T-helper 2 cell treated with Interferon-gamma antibody and Interleukin-4, amounts not matched to agents 5 μg/mL and 100 μg/mL, for 36 hours (primary cell): ENCODE results near the gene EMC1.
"Not testable (repeated sequence)": the region's sequence is repeated elsewhere in the genome, so short reads cannot be mapped to it uniquely, and the experiment has no call there.

ENCODE experiments used
- DNase-seq: peaks from one replicate; pipeline ENCODE4 v3.0.0; 2021; ENCODE audit warnings: low spot score
- H3K27ac Mint-ChIP-seq: one replicate; pipeline ENCODE4 v1.8.0; 2021; ENCODE audit warnings: mild to moderate bottlenecking, mixed read lengths
- H3K27me3 Mint-ChIP-seq: one replicate; pipeline ENCODE4 v1.8.0; 2021; ENCODE audit warnings: low read depth, mixed read lengths
- H3K36me3 Mint-ChIP-seq: one replicate; pipeline ENCODE4 v1.8.0; 2021; ENCODE audit warnings: low read depth, mixed read lengths
- H3K4me1 Mint-ChIP-seq: one replicate; pipeline ENCODE4 v1.8.0; 2021; ENCODE audit warnings: low read depth, mixed read lengths
- H3K4me3 Mint-ChIP-seq: one replicate; pipeline ENCODE4 v1.8.0; 2022; ENCODE audit warnings: mild to moderate bottlenecking, moderate library complexity, mixed read lengths
- H3K9me3 Mint-ChIP-seq: one replicate; pipeline ENCODE4 v1.8.0; 2021; ENCODE audit warnings: mixed read lengths

Gene EMC1

DNA sequence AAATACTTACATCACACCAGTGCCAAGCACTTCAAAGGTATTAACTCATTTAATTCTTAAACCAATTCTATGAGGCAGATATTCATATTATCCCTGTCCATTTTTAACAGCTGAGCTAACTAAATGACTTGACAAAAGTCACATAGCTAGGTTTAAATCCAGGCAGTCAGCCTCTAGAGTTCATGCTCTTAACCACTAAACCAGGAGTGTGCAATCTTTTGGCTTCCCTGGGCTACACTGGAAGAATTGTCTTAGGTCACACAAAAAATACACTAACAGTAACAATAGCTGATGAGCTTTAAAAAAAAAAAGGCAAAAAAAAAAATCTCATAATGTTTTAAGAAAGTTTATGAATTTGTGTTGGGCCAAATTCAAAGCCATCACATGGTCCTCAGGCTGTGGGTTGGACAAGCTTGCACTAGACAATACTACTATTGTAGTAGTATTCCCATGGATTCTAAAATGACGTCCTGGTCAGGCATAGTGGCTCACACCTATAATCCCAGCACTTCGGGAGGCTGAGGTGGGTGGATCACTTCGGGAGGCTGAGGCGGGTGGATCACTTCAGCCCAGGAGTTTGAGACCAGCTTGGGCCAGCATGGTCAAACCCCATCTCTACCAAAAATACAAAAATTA is 51.2 kb downstream of the EMC1 start:
- Mint-ChIP-seq H3K36me3 (peaks cover 41% of the 10 kb centered on the region), H3K9me3 (no peaks in the 10 kb centered on the region), H3K4me1 (peaks cover 26% of the 10 kb centered on the region), H3K27me3 (no peaks in the 10 kb centered on the region), H3K4me3 (no peak overlapping the region), H3K27ac (no peak overlapping the region)
- no peak for DNase-seq

DNA sequence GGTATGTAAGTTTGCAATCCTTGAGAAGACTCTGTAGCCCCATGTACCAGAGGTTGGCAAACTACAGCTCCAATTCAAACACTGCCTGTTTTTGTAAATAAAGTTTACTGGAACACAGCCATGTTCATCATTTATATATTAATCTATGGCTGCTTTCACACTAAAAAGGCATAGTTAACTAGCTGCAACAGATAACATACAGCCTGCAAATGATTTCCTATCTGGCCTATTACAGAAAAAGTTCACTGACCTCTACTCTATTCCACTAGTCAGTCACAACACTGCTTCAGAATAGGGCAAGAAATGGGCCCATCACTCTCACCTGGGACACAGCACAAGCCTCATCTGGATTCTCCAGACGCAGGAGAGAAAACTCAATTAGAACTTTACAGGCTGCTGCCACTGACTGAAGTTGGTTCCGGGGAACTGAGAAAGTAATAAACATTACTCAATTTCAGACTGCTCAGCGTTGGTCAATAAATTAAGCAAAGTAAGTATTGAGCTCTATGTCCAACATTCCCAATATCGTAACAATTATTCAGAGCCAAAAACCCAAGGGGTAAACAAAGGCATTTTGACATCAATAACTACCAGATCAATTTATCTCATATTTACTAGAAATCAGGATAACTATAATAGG is 51.9 kb downstream of the EMC1 start:
- H3K4me3 Mint-ChIP-seq, result no peak overlapping the region
- no peaks in the 10 kb centered on the region for H3K27me3 Mint-ChIP-seq
- H3K4me1 Mint-ChIP-seq, result peaks cover 19% of the 10 kb centered on the region
- H3K9me3 Mint-ChIP-seq, result no peaks in the 10 kb centered on the region
- H3K27ac Mint-ChIP-seq, result no peak overlapping the region
- peaks cover 41% of the 10 kb centered on the region for H3K36me3 Mint-ChIP-seq
- no peak for DNase-seq

- Mint-ChIP-seq H3K9me3 (no peaks in the 10 kb centered on the region), H3K4me1 (peaks cover 17% of the 10 kb centered on the region), H3K4me3 (no peak overlapping the region), H3K27me3 (no peaks in the 10 kb centered on the region), H3K27ac (no peak overlapping the region), H3K36me3 (peaks cover 44% of the 10 kb centered on the region)
- DNase-seq, result no peak
These were observed 52.5 kb downstream of the EMC1 start for GRCh38 chr1:19198820-19199219.

DNA sequence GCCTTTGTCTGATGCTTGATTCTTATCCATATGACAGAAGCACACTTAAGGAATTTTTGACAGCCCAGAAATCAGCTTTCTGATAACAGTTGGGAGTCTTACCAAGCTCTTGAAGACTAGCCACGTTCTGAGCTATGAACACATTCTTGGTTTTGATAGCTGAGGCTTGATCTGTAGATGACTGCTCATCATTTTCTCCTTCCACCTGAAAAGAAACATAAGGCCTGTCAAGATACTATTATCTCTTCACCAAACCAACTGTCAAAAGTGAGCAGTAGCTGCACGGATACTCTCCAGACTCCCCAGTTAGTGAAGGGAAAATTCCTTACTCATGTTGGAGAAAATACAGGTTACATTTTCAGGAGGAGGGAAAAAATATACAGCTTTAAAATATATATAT is 53.5 kb downstream of the EMC1 start:
- DNase-seq, result no peak
- peaks cover 53% of the 10 kb centered on the region for H3K36me3 Mint-ChIP-seq
- H3K9me3 Mint-ChIP-seq, result no peaks in the 10 kb centered on the region
- H3K4me1 Mint-ChIP-seq, result peaks cover 11% of the 10 kb centered on the region
- H3K27ac Mint-ChIP-seq, result no peak overlapping the region
- H3K27me3 Mint-ChIP-seq, result no peaks in the 10 kb centered on the region
- no peak overlapping the region for H3K4me3 Mint-ChIP-seq

- Mint-ChIP-seq H3K27ac (no peak overlapping the region), H3K9me3 (no peaks in the 10 kb centered on the region), H3K36me3 (peaks cover 62% of the 10 kb centered on the region), H3K4me1 (no peaks in the 10 kb centered on the region), H3K27me3 (no peaks in the 10 kb centered on the region), H3K4me3 (no peak overlapping the region)
- DNase-seq, result no peak
These were observed 55.0 kb downstream of the EMC1 start for GRCh38 chr1:19196331-19196730.

GRCh38 chr1:19193004-19193403 is 58.3 kb downstream of the EMC1 start:
- no peak overlapping the region for H3K4me3 Mint-ChIP-seq
- H3K27ac Mint-ChIP-seq, result no peak overlapping the region
- H3K9me3 Mint-ChIP-seq, result no peaks in the 10 kb centered on the region
- H3K27me3 Mint-ChIP-seq, result no peaks in the 10 kb centered on the region
- peaks cover 72% of the 10 kb centered on the region for H3K36me3 Mint-ChIP-seq
- DNase-seq, result no peak
- no peaks in the 10 kb centered on the region for H3K4me1 Mint-ChIP-seq

GRCh38 chr1:19191811-19192210 is 59.5 kb downstream of the EMC1 start:
- no peaks in the 10 kb centered on the region for H3K9me3 Mint-ChIP-seq
- H3K36me3 Mint-ChIP-seq, result peaks cover 64% of the 10 kb centered on the region
- DNase-seq, result no peak
- H3K27me3 Mint-ChIP-seq, result no peaks in the 10 kb centered on the region
- H3K4me3 Mint-ChIP-seq, result no peak overlapping the region
- H3K4me1 Mint-ChIP-seq, result peaks cover 2% of the 10 kb centered on the region
- no peak overlapping the region for H3K27ac Mint-ChIP-seq

DNA sequence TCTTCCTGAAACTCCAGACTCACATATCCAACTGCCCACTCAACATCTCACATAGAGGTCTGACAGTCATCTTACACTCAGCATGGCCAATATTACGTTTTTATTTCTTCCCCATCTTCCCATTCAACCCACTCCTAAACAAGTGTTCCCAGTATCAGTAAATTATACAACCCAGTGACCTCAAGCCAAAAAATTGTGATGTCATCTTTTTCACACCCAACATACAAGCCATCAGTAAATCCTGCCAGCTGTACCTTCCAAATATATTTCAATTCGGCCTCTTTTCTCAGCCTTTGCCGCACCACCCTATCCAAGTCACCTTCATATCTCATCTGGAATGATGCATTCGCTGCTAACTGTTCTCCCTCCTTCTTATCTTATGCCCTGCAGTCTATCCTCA is 60.9 kb downstream of the EMC1 start:
- DNase-seq, result no peak
- H3K9me3 Mint-ChIP-seq, result no peaks in the 10 kb centered on the region
- no peaks in the 10 kb centered on the region for H3K27me3 Mint-ChIP-seq
- H3K36me3 Mint-ChIP-seq, result peaks cover 66% of the 10 kb centered on the region
- H3K27ac Mint-ChIP-seq, result no peak overlapping the region
- no peak overlapping the region for H3K4me3 Mint-ChIP-seq
- H3K4me1 Mint-ChIP-seq, result peaks cover 12% of the 10 kb centered on the region

- Mint-ChIP-seq H3K27ac (no peak overlapping the region), H3K9me3 (no peaks in the 10 kb centered on the region), H3K4me1 (peaks cover 12% of the 10 kb centered on the region), H3K36me3 (peaks cover 74% of the 10 kb centered on the region), H3K4me3 (no peak overlapping the region), H3K27me3 (no peaks in the 10 kb centered on the region)
- no peak for DNase-seq
These were observed 62.1 kb downstream of the EMC1 start for GRCh38 chr1:19189270-19189669.

DNA sequence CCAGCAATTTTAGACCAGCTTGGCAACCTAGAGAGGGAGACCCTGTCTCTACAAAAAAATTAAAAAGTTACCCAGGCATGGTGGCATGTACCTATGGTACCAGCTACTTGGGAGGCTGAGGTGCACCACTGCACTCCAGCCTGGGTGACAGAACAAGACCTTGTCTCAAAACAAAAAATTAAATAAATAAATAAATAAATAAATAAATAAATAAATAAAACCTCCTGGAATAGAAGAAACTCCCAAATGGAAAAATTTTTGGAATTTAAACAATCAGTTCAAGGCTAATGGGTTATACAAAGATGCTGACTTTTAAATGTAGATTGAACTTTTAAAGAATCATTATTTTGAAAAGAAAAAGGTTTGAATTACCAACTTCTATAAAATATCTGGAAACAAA is 63.5 kb downstream of the EMC1 start:
- Mint-ChIP-seq H3K27ac (no peak overlapping the region), H3K4me1 (peaks cover 12% of the 10 kb centered on the region), H3K9me3 (no peaks in the 10 kb centered on the region)

GRCh38 chr1:19186001-19186400 is 65.3 kb downstream of the EMC1 start:
- peak overlapping the region; percentile 30 for H3K4me3 Mint-ChIP-seq

More for the DNA sequence above, 63.5 kb downstream of the EMC1 start:
- Mint-ChIP-seq H3K36me3 (peaks cover 71% of the 10 kb centered on the region), H3K4me3 (no peak overlapping the region), H3K27me3 (no peaks in the 10 kb centered on the region)
- DNase-seq, result no peak

GRCh38 chr1:19182223-19182622 is 69.1 kb downstream of the EMC1 start:
- H3K27me3 Mint-ChIP-seq, result no peaks in the 10 kb centered on the region

More at GRCh38 chr1:19186001-19186400, 65.3 kb downstream of the EMC1 start:
- Mint-ChIP-seq H3K27ac (peak overlapping the region; percentile 42), H3K9me3 (no peaks in the 10 kb centered on the region), H3K4me1 (peaks cover 15% of the 10 kb centered on the region), H3K27me3 (no peaks in the 10 kb centered on the region), H3K36me3 (peaks cover 66% of the 10 kb centered on the region)
- peak; percentile 40 for DNase-seq

DNA sequence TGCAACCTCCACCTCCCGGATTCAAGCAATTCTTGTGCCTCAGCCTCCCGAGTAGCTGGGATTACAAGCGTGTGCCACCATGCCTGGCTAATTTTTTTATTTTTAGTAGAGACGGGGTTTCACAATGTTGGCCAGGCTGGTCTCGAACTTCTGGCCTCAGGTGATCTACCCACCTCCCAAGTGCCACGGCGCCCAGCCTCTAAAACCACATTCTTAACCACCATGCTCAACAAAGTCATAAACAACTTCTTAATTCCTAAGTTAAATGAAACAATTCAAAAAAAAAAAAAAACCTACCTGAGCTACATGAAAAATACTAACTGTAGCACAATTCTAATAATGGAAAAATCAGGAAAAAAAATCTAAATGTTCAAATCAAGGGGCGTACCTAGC is 71.1 kb downstream of the EMC1 start:
- Mint-ChIP-seq H3K4me1 (peaks cover 15% of the 10 kb centered on the region), H3K4me3 (peak overlapping the region; percentile 25), H3K27ac (peak overlapping the region; percentile 85), H3K36me3 (peaks cover 58% of the 10 kb centered on the region)
- DNase-seq, H3K9me3 Mint-ChIP-seq, H3K27me3 Mint-ChIP-seq: not testable (repeated sequence)

More at GRCh38 chr1:19182223-19182622, 69.1 kb downstream of the EMC1 start:
- Mint-ChIP-seq H3K4me1 (peaks cover 27% of the 10 kb centered on the region), H3K27ac (no peak overlapping the region), H3K9me3 (no peaks in the 10 kb centered on the region), H3K36me3 (peaks cover 64% of the 10 kb centered on the region), H3K4me3 (no peak overlapping the region)
- DNase-seq, result no peak

DNA sequence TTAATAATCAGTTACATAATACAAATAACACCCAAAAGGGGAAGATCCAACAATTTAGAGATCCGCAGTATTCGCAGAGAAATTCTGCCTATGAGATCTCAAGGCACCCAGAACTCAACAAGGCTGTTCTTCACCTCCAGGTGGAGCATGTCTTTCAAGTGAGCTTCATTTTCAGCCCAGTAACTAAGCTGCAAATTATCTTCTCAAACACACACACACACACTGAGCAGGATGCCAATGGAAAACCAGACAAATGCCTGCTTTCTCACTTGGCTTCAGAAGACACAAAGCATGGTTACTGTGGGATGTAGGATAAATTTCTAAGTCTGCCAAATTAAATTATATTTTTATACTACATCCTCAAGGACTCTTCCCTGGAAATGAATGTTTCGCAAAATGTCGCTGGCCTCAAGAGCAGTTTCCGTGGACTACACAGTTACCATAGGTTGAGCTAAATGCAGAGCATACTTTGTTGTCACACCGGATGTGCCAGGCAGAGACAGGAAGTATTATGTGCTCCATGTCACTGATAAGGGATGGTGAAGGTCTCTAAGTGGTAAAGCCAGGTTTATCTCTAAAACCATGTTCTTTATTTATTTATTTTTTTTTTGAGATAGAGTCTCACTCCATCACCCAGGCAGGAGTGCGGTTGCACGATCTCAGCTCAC is 71.6 kb downstream of the EMC1 start:
- H3K27ac Mint-ChIP-seq, result peak overlapping the region; percentile 85
- peak overlapping the region; percentile 32 for H3K4me3 Mint-ChIP-seq
- H3K4me1 Mint-ChIP-seq, result peaks cover 15% of the 10 kb centered on the region
- H3K36me3 Mint-ChIP-seq, result peaks cover 56% of the 10 kb centered on the region
- DNase-seq, result peak; percentile 39
- H3K27me3 Mint-ChIP-seq, result no peaks in the 10 kb centered on the region
- no peaks in the 10 kb centered on the region for H3K9me3 Mint-ChIP-seq
